ENCODE data around the gene RFX1.

DNA sequence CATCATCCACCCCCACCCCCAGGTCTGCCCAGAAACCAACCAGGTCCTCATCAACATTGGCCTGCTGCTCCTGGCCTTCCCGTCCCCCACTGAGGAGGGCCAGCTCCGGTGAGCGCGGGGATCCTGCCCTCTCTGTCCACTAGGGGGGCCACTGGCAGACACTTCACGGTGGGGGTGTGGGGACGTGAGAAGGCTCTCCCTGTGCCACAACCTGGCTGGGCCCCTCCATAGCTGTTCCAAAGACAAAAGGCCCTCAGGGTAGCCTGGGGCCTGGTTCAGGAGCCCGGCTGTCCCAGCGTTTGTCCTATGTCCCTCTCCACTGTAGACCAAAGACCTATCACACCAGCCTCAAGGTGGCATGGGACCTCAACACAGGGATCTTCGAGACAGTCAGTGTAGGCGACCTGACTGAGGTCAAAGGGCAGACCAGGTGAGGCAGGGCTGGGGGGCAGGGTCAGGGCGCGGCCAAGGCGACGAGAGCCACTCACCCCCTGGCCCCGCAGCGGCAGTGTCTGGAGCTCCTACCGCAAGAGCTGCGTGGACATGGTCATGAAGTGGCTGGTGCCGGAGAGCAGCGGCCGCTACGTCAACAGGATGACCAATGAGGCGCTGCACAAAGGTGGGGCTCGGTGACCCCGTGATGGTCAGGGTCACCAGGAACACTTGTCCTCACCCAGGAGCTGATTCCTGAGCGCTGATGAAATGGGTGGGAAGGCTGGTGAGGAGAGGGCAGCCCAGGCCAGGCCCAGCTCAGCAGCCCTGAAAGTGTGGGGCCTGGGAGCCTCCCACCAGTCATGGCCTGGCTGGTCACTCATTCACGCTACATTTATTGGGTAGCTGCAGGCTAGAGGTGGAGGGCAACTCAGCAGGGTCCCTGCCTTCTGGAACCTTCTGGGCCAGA is 45.9 kb downstream of the RFX1 start:
- no peak for TF ChIP-seq ZNF18 (CRISPR knock-in tag; IDR thresholded peaks at IDR 0.05; ENCODE audit: insufficient replicate concordance)
- TF ChIP-seq PHF8 (CRISPR knock-in tag; IDR thresholded peaks at IDR 0.05) = no peak
- TF ChIP-seq RXRA (CRISPR knock-in tag; IDR thresholded peaks at IDR 0.05) = no peak
- no peak for TF ChIP-seq ZNF788 (CRISPR knock-in tag; IDR thresholded peaks at IDR 0.05; ENCODE audit: borderline replicate concordance)
- TF ChIP-seq ZNF549 (CRISPR knock-in tag; IDR thresholded peaks at IDR 0.05) = no peak
- no peak for TF ChIP-seq ARID2 (CRISPR knock-in tag; IDR thresholded peaks at IDR 0.05; ENCODE audit: borderline replicate concordance)
- TF ChIP-seq ZBTB1 (CRISPR knock-in tag; IDR thresholded peaks at IDR 0.05; ENCODE audit: borderline replicate concordance) = no peak
- TF ChIP-seq EP300 (IDR thresholded peaks at IDR 0.05; ENCODE audit: low read depth in 2 of 2, low read length in 2 of 2) = no peak
- no peak for TF ChIP-seq EP300 (CRISPR knock-in tag; IDR thresholded peaks at IDR 0.05; ENCODE audit: borderline replicate concordance)
- TF ChIP-seq ZNF430 (CRISPR knock-in tag; IDR thresholded peaks at IDR 0.05) = no peak
- TF ChIP-seq SMAD1 (CRISPR knock-in tag; IDR thresholded peaks at IDR 0.05; ENCODE audit: borderline replicate concordance, low read depth) = no peak
- TF ChIP-seq, protein P1, sequence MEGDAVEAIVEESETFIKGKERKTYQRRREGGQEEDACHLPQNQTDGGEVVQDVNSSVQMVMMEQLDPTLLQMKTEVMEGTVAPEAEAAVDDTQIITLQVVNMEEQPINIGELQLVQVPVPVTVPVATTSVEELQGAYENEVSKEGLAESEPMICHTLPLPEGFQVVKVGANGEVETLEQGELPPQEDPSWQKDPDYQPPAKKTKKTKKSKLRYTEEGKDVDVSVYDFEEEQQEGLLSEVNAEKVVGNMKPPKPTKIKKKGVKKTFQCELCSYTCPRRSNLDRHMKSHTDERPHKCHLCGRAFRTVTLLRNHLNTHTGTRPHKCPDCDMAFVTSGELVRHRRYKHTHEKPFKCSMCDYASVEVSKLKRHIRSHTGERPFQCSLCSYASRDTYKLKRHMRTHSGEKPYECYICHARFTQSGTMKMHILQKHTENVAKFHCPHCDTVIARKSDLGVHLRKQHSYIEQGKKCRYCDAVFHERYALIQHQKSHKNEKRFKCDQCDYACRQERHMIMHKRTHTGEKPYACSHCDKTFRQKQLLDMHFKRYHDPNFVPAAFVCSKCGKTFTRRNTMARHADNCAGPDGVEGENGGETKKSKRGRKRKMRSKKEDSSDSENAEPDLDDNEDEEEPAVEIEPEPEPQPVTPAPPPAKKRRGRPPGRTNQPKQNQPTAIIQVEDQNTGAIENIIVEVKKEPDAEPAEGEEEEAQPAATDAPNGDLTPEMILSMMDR (CRISPR knock-in tag; IDR thresholded peaks at IDR 0.05) = peak; percentile 57
- TF ChIP-seq, protein P2, sequence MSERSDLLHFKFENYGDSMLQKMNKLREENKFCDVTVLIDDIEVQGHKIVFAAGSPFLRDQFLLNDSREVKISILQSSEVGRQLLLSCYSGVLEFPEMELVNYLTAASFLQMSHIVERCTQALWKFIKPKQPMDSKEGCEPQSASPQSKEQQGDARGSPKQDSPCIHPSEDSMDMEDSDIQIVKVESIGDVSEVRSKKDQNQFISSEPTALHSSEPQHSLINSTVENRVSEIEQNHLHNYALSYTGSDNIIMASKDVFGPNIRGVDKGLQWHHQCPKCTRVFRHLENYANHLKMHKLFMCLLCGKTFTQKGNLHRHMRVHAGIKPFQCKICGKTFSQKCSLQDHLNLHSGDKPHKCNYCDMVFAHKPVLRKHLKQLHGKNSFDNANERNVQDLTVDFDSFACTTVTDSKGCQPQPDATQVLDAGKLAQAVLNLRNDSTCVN (CRISPR knock-in tag; IDR thresholded peaks at IDR 0.05; ENCODE audit: borderline replicate concordance) = no peak
